ENCODE results near the gene LYSMD3.

LYSMD3 gene

GRCh38 chr5:90479611-90480385 lies 49.6 kb downstream of the LYSMD3 start:
- no peak for DNase-seq

- no peak for DNase-seq
These were observed 51.7 kb downstream of the LYSMD3 start for GRCh38 chr5:90477621-90478215.

- DNase-seq: no peak
These were observed 52.3 kb downstream of the LYSMD3 start for GRCh38 chr5:90477073-90477472.

- no peak for DNase-seq
These were observed 53.0 kb downstream of the LYSMD3 start for GRCh38 chr5:90476391-90476790.

- no peak for DNase-seq
These were observed 53.9 kb downstream of the LYSMD3 start for GRCh38 chr5:90475436-90475980.

GRCh38 chr5:90474235-90475107 lies 54.9 kb downstream of the LYSMD3 start, which contains the start of the genes MBLAC2 and POLR3G:
Gene MBLAC2, minus strand, starts transcription at chr5:90474771. Its CDS starts 479 bp downstream, at chr5:90474292.
Gene POLR3G, plus strand, starts transcription at chr5:90474864. Its CDS starts 10,704 bp downstream, at chr5:90485568.
- DNase-seq: peak; percentile 79

GRCh38 chr5:90473396-90474234 lies 55.8 kb downstream of the LYSMD3 start:
- peak; percentile 50 for DNase-seq

- no peak for DNase-seq
These were observed 56.5 kb downstream of the LYSMD3 start for GRCh38 chr5:90472783-90473395.
